Activated T-cell treated with anti-CD3 and anti-CD28 coated beads, Interleukin-2, amount 50 U/mL, for 4 hours (primary cell): Measurements from ENCODE around the gene NUAK1. TPM values are rescaled to one million over a fixed set of nuclear protein-coding genes. Genes with fewer than 3 reads are reported as not detected.
A peak's percentile ranks its signal among the peaks of the same experiment; 100 is the strongest.

Experiments used
- ATAC-seq, 2 donors: fragments of 200-7000 bp; cut with Tn5 transposase; one replicate each; pipeline ENCODE4 v1.10.0; 2021
- DNase-seq: peaks from one replicate; pipeline ENCODE4 v3.0.0-alpha.2; 2020
- H3K27me3 Mint-ChIP-seq: one replicate; pipeline ENCODE4 v1.8.0; 2021; ENCODE audit warnings: low read depth, mixed read lengths
- H3K36me3 Mint-ChIP-seq: one replicate; pipeline ENCODE4 v1.8.0; 2022; ENCODE audit warnings: mixed read lengths; ENCODE audit not compliant: insufficient read depth
- H3K4me1 Mint-ChIP-seq: one replicate; pipeline ENCODE4 v1.8.0; 2021; ENCODE audit warnings: low read depth, mixed read lengths
- H3K4me3 Mint-ChIP-seq: one replicate; pipeline ENCODE4 v1.8.0; 2021; ENCODE audit warnings: mild to moderate bottlenecking, moderate library complexity, mixed read lengths
- H3K9me3 Mint-ChIP-seq: one replicate; pipeline ENCODE4 v1.8.0; 2021; ENCODE audit warnings: mixed read lengths
- total RNA-seq, 3 donors: library from RNA; stranded (reverse); gene quantifications; one replicate each; pipeline ENCODE4 v1.2.1, GENCODE V29; 2021

Gene NUAK1
- under 1 TPM in 2 of 3 donors, not detected in 1; 0.03 to 0.05 TPM for total RNA-seq

DNA sequence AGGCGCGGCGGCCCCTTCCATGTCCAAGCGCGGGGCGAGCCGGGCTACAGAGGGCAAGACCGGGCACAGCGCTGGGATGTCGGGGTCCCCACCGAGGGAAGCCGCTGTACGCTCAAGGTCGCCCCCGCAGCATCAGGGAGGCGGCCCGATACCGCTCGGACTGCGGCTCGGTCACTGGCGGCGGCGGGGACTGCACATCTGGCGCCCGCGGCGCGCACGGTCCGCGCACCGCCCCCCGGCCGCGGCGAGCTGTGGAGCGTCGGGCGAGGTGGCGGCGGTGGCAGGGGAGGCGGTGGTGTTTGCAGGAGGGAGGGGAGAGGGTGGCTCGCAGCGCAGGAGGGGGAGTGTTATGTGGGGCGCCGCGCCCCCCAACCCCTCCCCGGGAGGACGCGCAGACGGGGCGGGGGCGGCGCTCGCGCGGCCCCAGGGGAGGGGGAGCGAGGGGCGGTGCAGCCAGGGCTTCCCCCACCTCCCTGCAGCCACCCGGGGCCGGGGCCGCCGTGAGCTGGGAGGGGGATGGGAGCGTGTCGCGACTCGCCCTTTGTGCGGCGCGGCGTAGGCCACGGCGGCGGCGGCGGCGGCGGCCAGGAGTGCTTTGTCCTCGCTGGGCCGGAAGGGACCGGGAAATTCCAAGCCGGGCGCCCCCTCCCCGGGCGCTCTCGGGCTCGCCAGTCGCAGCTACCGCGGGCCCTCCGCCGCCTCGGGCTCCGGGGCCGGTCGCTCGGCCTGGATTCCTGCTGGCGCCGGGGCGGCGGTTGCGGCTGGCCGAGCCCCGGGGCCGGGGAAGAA, at the start of gene NUAK1:
Gene NUAK1, minus strand, starts transcription at position 322 of the 789 bp plus-strand sequence. Its CDS starts 301 bp downstream, at position 21.
- no peak for DNase-seq
- Mint-ChIP-seq H3K4me3 (peak within 1 kb of the TSS; percentile 71), H3K36me3 (no peaks in the 10 kb centered on the region), H3K9me3 (no peaks in the 10 kb centered on the region), H3K27me3 (peaks cover 72% of the 10 kb centered on the region), H3K4me1 (peaks cover 12% of the 10 kb centered on the region)
- ATAC-seq: peak; percentile 52 to 54

DNA sequence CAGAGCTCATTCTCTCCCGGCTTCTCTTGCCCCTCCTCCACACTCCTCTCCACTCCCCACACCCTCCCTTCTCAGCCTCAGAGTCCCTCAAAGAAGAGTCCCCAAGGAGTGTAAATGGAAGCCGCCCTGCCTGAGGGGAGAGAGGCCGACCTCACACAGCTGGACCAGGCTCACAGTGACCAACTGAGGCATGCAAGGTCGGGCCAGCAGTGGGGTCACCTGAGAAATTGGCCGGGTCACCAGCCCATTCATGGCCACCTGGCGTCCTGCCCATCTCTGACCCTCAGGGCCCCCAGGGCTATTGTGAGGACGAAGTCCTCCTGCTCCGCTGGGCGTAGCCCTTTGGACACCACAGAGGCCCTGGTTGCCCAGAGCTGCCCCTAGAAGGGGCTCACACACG, 49.5 kb upstream of the NUAK1 start:
- no peak for ATAC-seq
- H3K9me3 Mint-ChIP-seq: no peaks in the 10 kb centered on the region
- no peaks in the 10 kb centered on the region for H3K4me1 Mint-ChIP-seq
- H3K36me3 Mint-ChIP-seq: no peaks in the 10 kb centered on the region
- no peak for DNase-seq
- no peak overlapping the region for H3K4me3 Mint-ChIP-seq
- H3K27me3 Mint-ChIP-seq: peaks cover 19% of the 10 kb centered on the region

DNA sequence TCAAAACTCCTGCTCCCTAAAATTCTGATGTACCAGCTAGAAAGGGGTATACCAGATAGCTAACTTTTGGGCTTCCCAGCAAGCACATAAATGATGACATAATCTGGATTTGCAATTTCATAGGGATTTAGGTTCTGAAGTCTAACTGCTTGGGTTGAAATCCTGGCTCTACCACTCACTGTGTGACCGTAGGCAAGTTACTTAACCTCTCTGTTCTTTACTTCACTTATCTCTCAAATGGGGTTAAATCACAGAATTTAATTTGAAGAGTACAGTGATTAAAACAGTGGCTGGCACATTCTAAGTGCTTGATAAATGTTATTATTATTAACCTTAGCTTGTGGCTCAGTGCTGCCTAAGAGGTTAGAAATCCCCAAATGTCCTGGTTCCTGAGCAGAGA, 49.1 kb upstream of the NUAK1 start:
- Mint-ChIP-seq H3K36me3 (no peaks in the 10 kb centered on the region), H3K27me3 (peaks cover 19% of the 10 kb centered on the region), H3K4me3 (no peak overlapping the region), H3K9me3 (no peaks in the 10 kb centered on the region), H3K4me1 (no peaks in the 10 kb centered on the region)
- no peak for DNase-seq
- no peak for ATAC-seq

DNA sequence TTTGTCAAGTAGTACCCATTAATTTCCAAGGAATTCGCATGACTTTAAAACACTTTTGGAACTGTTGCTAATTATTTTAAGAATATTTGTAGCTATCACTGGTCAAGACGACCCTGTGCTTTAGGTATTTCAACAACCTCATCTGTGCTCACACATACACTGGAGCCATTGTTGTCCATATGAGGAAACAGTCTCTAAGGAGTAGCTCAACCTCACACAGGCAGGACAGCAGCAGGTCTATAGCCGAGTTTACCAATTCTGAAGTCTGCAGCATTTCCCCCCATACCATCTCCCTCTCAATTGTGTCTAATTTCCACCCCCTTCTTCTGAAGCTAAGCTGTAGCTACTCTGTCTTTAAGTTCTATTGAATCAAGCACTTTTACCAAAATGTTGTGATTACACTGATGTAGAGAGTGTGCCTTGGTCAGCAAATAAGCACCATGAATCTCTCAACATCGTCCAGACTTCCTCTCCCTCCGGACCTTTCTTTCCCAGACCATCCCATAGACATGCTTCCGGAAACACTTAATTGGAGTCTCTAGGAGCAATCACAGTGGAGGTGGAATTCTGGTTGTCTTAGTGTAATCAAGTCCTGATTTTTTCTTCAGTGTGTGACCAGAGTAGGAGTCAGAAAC, 48.5 kb upstream of the NUAK1 start:
- no peak for ATAC-seq
- H3K27me3 Mint-ChIP-seq: peaks cover 19% of the 10 kb centered on the region

DNA sequence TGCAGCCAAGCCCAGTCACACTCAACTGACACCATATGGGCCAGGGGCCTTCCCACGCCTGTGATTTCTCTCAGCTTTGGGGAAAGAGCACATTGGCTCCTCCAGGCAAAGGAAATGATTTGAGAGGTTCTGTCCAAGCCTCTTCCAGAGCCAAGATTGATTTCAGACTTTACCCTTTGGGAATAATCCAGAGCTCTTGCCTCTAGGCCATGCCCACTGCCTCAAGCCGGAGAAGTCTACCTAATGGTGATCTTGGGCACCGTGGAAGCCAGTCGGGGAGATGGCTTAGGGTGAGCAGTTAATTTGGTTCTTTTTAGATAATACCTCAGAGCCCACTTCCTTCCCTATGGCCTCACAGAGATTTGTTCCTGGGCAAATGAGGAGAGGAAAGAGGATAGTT, 45.0 kb upstream of the NUAK1 start:
- no peaks in the 10 kb centered on the region for H3K9me3 Mint-ChIP-seq
- ATAC-seq (no peak), DNase-seq (no peak)
- peaks cover 11% of the 10 kb centered on the region for H3K27me3 Mint-ChIP-seq
- H3K4me1 Mint-ChIP-seq: no peaks in the 10 kb centered on the region
- H3K4me3 Mint-ChIP-seq: no peak overlapping the region
- H3K36me3 Mint-ChIP-seq: no peaks in the 10 kb centered on the region

More for the DNA sequence above, 48.5 kb upstream of the NUAK1 start:
- no peak for DNase-seq
- Mint-ChIP-seq H3K4me3 (no peak overlapping the region), H3K9me3 (no peaks in the 10 kb centered on the region), H3K4me1 (no peaks in the 10 kb centered on the region), H3K36me3 (no peaks in the 10 kb centered on the region)

DNA sequence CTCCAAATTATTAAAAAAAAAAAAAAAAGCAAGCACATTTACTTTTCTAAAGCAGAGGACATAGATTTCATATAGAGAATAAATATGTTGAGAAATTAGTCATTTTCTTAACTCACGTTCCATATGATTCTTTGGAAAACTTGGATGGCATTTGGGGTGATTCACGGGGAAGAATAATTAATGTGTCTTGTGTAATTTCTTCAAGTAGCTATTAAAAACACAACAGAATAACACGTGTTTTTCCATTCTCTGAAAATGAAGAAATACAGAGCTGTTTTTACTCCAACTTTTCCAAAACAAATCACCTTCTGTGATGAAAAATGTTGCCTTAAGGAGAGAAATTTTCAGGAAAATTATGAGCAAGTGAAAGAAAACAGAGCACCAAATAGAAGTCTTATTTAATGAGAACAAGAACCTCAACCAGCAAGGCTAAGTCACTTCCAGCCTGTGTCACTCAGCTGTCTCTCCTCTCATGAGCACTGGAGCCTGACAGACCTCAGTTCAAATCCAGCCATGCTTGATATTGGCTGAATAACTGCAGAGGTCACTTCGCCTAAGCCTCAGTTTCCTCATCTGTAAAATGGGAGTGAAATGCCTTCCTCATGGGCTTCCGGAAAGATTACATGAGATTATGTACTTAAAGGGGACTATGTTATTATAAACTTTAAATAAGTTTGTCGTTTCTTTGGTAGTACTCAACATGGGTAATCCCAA, 42.8 kb upstream of the NUAK1 start:
- no peak for DNase-seq
- H3K36me3 Mint-ChIP-seq: no peaks in the 10 kb centered on the region
- H3K27me3 Mint-ChIP-seq: peaks cover 10% of the 10 kb centered on the region
- no peaks in the 10 kb centered on the region for H3K9me3 Mint-ChIP-seq
- H3K4me3 Mint-ChIP-seq: no peak overlapping the region
- H3K4me1 Mint-ChIP-seq: no peaks in the 10 kb centered on the region
- ATAC-seq: no peak

DNA sequence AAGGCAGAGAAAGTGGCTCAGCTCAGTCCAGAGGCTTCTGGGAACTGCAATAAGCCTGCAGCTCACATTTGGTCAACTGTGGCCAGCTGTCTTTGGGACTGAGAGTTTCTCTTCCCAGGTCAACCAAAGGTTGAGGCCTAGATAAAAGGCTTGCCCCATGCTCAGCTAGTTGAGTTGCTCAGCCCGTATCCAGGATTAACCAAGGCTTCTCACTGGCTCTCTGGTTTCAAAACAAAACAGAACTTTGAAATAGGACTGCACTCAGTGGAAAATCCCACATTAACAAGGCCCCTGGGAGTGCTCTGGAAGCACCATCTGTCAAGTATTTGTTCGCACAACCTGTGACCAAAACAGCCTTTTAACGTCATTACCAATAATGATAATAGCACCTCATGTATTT, 40.3 kb upstream of the NUAK1 start:
- DNase-seq: no peak
- Mint-ChIP-seq H3K4me1 (no peaks in the 10 kb centered on the region), H3K27me3 (peaks cover 7% of the 10 kb centered on the region), H3K9me3 (no peaks in the 10 kb centered on the region), H3K4me3 (no peak overlapping the region), H3K36me3 (no peaks in the 10 kb centered on the region)
- no peak for ATAC-seq

DNA sequence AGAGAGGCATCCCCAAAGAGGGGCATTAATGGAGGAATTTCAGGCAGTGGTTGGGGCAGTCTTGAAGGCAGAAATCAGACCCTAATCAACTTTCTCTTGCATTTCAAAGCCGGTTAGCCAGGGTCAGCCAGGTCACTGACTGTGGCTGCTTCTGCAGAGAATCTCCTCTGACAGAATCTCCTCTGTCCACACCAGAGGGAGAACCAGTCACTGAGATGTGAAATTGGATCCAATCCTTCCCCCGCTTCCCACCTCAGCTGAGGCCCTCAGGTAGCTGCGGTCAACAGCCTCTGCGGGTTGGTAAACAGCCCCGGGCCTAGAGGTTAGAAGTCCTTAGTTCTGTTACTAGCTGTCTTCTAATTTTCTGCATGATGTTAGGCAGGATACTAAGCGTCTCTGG, 39.8 kb upstream of the NUAK1 start:
- Mint-ChIP-seq H3K4me3 (no peak overlapping the region), H3K4me1 (no peaks in the 10 kb centered on the region), H3K27me3 (peaks cover 7% of the 10 kb centered on the region), H3K36me3 (no peaks in the 10 kb centered on the region), H3K9me3 (no peaks in the 10 kb centered on the region)
- ATAC-seq (no peak), DNase-seq (no peak)

DNA sequence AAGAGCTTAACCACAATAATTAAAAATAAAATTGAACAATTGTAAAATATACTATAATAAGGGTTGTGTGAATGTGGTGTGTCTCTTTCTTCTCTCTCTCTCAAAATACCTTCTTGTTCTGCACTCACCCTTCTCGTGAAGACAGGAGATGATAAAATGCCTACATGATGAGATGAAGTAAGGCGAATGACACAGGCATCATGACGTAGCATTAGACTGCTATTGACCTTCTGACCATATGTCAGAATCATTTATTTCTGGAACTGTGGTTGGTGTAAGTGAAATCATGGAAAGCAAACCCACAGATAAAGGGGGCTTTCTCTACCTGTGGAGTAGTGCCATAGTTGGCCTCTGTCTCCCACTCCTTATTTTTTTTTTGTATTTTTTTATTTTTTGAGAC, 37.8 kb upstream of the NUAK1 start:
- no peak for ATAC-seq
- H3K4me1 Mint-ChIP-seq: no peaks in the 10 kb centered on the region
- H3K9me3 Mint-ChIP-seq: no peaks in the 10 kb centered on the region
- no peaks in the 10 kb centered on the region for H3K36me3 Mint-ChIP-seq
- H3K4me3 Mint-ChIP-seq: no peak overlapping the region
- no peak for DNase-seq
- H3K27me3 Mint-ChIP-seq: peaks cover 7% of the 10 kb centered on the region

DNA sequence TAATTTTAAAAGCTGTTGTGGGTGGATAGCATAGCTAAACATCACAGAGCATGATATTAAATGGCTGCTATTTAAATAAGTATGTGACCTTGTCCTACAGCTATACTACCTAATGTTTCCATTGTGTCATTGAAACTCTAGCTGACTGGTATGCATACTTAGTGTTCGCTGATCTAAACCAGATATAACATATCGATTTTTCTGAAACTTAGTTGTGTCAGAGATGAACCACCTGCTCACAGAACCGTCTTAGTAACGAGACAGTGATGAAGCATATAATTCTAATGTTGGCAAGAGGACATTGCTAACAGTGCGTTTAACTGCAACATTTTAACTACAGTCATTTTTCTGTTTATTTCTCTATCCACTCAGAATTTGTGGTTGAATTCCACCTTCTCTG, 36.1 kb upstream of the NUAK1 start:
- no peaks in the 10 kb centered on the region for H3K36me3 Mint-ChIP-seq
- no peak for DNase-seq
- H3K27me3 Mint-ChIP-seq: peaks cover 7% of the 10 kb centered on the region
- no peak for ATAC-seq
- no peaks in the 10 kb centered on the region for H3K9me3 Mint-ChIP-seq
- no peaks in the 10 kb centered on the region for H3K4me1 Mint-ChIP-seq
- no peak overlapping the region for H3K4me3 Mint-ChIP-seq

DNA sequence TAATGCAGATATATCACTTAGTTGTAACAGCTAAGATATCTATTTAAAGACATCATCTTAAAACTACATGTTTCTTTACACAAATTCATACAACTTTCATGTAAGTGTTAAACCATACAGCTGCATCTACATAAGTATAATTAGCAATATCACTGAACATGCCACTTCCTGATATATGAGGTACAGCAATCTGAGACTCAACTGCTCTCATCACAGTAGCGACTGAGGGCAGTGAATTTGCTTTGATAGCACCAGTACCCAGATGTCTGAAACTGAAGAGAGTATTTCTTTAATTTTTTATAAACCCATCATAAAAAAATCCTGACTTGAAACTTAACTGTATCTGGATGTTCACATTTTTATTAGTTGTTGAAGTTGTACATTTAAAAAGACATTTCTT, 34.7 kb upstream of the NUAK1 start:
- DNase-seq (no peak), ATAC-seq (no peak)
- Mint-ChIP-seq H3K9me3 (peaks cover 1% of the 10 kb centered on the region), H3K27me3 (peaks cover 7% of the 10 kb centered on the region), H3K4me3 (no peak overlapping the region), H3K36me3 (no peaks in the 10 kb centered on the region), H3K4me1 (no peaks in the 10 kb centered on the region)

DNA sequence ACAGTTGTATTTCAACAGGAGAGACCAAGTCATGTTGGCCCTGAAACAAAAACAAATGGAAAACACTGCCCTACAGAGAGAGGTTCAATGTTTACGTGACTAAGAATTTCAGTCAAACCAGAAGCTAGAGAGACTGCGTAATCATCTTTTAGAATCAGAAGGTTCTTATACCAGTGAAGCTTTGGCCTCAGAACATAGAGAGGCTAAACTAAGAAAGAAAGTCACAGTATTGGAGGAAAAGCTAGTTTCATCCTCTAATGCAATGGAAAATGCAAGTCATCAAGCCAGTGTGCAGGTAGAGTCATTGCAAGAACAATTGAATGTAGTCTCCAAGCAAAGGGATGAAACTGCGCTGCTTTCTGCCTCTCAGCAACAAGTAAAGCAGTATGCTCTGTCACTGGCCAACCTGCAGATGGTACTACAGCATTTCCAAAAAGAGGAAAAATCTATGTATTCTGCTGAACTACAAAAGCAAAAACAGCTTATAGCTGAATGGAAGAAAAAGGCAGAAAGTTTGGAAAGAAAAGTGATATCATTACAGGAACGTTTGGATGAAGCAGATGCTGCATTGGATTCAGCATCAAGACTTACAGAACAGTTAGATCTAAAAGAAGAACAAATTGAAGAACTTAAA, 32.5 kb upstream of the NUAK1 start:
- peak; percentile 37 to 50 for ATAC-seq

DNA sequence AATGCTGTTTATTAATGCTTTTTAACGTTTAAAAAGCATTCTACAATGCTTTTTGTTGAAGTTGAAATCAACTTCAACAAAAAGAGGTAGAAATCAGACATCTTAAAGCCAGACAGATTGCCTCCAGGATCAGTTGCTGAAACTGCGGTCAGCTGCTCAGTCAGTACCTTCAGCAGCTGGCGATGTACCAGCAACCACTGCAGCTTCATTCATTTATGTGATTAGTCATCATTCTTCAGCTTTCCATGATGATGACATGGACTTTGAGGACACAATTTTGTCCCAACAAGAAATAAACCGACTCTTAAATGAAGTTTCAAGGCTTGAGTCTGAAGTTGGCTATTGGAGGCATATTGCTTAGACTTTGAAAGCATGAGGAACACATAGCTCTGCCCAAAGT, 31.5 kb upstream of the NUAK1 start:
- ATAC-seq (no peak), DNase-seq (no peak)
- H3K9me3 Mint-ChIP-seq: peaks cover 11% of the 10 kb centered on the region
- H3K27me3 Mint-ChIP-seq: peaks cover 11% of the 10 kb centered on the region
- H3K4me3 Mint-ChIP-seq: no peak overlapping the region
- no peaks in the 10 kb centered on the region for H3K4me1 Mint-ChIP-seq
- H3K36me3 Mint-ChIP-seq: no peaks in the 10 kb centered on the region

More for the DNA sequence above, 32.5 kb upstream of the NUAK1 start:
- H3K36me3 Mint-ChIP-seq: no peaks in the 10 kb centered on the region
- peaks cover 5% of the 10 kb centered on the region for H3K27me3 Mint-ChIP-seq
- H3K9me3 Mint-ChIP-seq: peaks cover 11% of the 10 kb centered on the region
- no peak overlapping the region for H3K4me3 Mint-ChIP-seq
- H3K4me1 Mint-ChIP-seq: no peaks in the 10 kb centered on the region
- DNase-seq: no peak

DNA sequence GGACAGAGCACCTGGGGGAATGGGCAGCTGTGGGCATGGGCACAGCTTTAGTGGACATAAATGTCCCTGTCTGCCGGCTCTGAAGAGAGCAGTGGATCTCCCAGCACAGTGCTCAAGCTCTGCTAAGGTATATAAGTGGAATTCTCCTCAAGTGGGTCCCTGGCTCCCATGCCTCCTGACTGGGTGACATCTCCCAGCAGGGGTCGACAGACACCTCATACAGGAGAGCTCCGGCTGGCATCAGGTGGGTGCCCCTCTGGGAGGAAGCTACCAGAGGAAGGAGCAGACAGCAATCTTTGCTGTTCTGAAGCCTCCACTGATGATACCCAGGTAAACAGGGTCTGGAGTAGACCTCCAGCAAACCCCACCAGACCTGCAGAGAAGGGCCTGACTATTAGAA, 25.0 kb upstream of the NUAK1 start:
- peaks cover 48% of the 10 kb centered on the region for H3K27me3 Mint-ChIP-seq
- no peaks in the 10 kb centered on the region for H3K36me3 Mint-ChIP-seq
- H3K9me3 Mint-ChIP-seq: peaks cover 11% of the 10 kb centered on the region
- DNase-seq: no peak
- no peak overlapping the region for H3K4me3 Mint-ChIP-seq
- ATAC-seq: no peak
- H3K4me1 Mint-ChIP-seq: no peaks in the 10 kb centered on the region
